GM12891 (cell line): Measurements from ENCODE around the gene PARP16. TPM values are rescaled to one million over a fixed set of nuclear protein-coding genes. Genes with fewer than 3 reads are reported as not detected.

ENCODE experiments used
- DNase-seq: peaks from one replicate; pipeline ENCODE4 v3.0.0; 2011; ENCODE audit warnings: low spot score; ENCODE audit not compliant: insufficient read length
- FAIRE-seq: peaks from 2 replicates; lab custom pipeline; 2011; peaks lifted over from hg19 to GRCh38; lab: Jason Lieb, UNC
- PAX5 ChIP-seq: IDR thresholded peaks from 2 replicates; pipeline ENCODE4 v1.6.1; 2011; ENCODE audit warnings: low read length, moderate library complexity, mild to moderate bottlenecking; ENCODE audit not compliant: insufficient read depth, severe bottlenecking
- POLR2A ChIP-seq: IDR thresholded peaks from 2 replicates; pipeline ENCODE4 v1.6.1; 2011; ENCODE audit warnings: low read depth, low read length, control low read depth
- POLR2AphosphoS5 ChIP-seq: IDR thresholded peaks from 2 replicates; pipeline ENCODE4 v1.6.1; 2011; ENCODE audit warnings: low read depth, low read length, control low read depth
- POU2F2 ChIP-seq: IDR thresholded peaks from 2 replicates; pipeline ENCODE4 v1.6.1; 2011; ENCODE audit warnings: low read depth, mild to moderate bottlenecking, control low read depth, low read length, moderate library complexity
- SPI1 ChIP-seq: IDR thresholded peaks from 2 replicates; pipeline ENCODE4 v1.6.1; 2011; ENCODE audit warnings: low read depth, low read length, control low read depth
- TAF1 ChIP-seq: IDR thresholded peaks from 2 replicates; pipeline ENCODE4 v1.6.1; 2011; ENCODE audit warnings: low read depth, low read length, control low read depth
- polyA plus RNA-seq: library from polyadenylated mRNA; unstranded; fragments of >200 nt; gene quantifications from one replicate; pipeline ENCODE4 v1.2.1, GENCODE V29; 2012; ENCODE audit warnings: low read depth, missing spikeins, inconsistent platforms; ENCODE audit not compliant: missing spikeins

Gene PARP16, protein sequence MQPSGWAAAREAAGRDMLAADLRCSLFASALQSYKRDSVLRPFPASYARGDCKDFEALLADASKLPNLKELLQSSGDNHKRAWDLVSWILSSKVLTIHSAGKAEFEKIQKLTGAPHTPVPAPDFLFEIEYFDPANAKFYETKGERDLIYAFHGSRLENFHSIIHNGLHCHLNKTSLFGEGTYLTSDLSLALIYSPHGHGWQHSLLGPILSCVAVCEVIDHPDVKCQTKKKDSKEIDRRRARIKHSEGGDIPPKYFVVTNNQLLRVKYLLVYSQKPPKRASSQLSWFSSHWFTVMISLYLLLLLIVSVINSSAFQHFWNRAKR
- polyA plus RNA-seq, result 9.5 TPM

DNA sequence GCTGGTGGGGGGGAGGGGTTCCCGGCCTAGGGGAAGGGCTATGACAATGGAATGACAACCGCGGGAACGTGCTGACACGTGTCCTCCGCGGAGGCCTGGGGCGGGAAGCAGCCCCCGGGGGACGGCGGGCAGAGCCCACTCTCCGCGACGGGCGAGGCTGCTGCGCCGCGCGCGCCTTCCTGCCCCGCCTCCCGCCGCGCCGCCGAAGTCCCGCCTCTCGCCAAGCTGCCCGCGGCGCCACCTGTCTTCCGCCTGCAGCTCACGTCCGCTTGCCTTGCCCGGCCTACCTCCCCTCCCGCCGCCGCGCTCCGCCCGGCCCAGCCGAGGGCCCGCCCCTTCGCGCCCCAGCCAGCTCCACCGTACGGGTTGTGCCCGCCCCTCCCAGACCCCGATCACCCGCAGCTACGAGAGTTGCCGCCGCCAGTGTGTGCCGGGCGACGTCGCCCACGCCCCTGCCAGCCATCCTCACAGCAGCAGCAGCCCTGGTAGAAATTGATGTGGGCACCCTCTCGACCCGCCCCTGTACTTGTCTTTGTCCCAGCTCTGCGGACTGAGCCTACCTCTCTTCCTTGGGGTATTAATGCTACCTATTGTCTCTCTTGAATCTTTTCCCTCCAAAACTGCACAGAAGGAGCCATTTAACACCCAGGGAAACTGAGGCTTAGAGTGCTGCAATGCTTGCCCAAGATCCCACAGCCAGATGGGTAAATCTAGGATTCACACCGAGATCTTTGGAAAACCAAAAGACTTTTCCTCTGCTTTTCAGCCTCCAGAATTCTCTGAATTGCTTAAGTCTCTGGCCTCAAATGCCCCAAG, at the start of gene PARP16:
PARP16 (minus strand) TSS at position 180 of the 816 bp plus-strand sequence. CDS start 457 bp downstream, outside the sequence.
- 0 out of 2 replicates have a peak, but pooled peaks have one; percentile 43 for TF ChIP-seq POLR2A
- no peak for TF ChIP-seq PAX5
- TF ChIP-seq POLR2AphosphoS5, result no peak; the same call in 1 of the 2 replicates
- TF ChIP-seq SPI1, result no peak
- no peak for TF ChIP-seq POU2F2
- TF ChIP-seq TAF1, result no peak
- peak; percentile 97 for FAIRE-seq
- DNase-seq, result peak; percentile 85

DNA sequence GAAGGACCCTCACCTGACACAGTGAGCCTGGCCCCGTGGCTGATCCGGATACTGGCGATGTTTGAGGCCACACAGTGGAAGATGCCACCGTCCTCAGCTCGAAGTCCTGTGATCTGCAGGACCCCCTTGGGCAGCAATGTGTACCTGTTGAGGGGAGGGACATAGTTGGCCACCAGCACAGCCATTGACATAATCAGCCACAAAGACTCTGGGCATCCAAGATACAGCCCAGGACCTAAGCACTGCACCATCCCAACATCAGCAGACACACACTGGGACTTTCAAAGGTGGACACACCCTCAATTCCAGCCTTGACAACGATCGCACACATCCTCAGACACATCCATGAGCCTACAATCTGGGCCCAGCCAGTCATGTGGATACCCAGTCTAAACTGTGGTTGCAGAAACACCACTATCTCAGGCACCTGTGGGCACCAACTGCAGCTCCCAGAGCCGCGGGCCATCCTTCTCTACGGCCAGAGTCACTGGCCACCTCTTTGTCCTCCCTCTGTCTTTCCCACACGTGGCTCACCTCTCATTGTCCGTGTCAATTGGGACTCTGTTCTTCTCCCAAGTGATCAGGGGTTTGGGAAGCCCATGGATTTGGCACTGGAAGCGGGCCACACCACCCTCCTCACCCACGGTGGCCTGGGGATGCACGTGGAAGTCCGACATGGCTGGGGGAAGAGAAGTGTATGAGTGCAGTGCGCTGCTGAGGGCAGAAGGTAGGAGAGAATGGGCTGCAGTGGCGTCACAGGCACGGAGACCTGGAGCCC, 48.8 kb upstream of the PARP16 start:
- DNase-seq (no peak), FAIRE-seq (no peak)
- TF ChIP-seq SPI1 (no peak), POLR2AphosphoS5 (no peak), PAX5 (no peak), POU2F2 (no peak), TAF1 (no peak), POLR2A (no peak)

DNA sequence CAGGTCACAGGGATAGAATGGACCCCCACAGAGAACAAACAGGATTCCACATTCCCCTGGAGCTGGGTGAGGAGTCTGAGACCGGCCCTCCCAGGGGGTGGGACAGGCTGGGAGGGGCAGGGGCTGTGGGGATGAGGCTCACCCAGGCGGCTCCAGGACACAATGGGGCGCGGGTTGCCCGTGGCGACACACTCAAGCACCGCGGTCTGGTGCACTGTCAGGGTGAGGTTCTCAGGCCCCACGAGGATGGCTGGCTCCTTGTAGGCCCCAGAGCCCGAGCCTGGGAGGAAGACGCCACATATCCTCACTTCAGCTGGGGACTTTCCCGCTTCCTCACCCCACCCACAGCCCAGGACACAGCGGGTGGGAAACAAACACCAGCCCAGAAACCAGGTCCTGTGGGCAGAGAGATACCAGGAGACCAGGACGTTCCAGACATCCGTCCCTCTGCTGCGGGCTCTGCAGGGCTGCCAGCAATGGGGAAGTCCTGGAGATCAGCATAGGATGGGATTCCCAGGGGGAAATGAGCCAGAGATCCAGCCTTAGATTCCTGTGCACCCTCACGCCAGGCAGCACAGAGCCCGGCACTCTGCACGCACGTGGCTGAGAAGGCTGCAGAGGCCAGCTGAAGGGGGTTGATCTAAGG, 48.0 kb upstream of the PARP16 start:
- FAIRE-seq (no peak), DNase-seq (no peak)
- TF ChIP-seq SPI1 (no peak), POLR2AphosphoS5 (no peak), POLR2A (no peak), TAF1 (no peak), POU2F2 (no peak), PAX5 (no peak)

DNA sequence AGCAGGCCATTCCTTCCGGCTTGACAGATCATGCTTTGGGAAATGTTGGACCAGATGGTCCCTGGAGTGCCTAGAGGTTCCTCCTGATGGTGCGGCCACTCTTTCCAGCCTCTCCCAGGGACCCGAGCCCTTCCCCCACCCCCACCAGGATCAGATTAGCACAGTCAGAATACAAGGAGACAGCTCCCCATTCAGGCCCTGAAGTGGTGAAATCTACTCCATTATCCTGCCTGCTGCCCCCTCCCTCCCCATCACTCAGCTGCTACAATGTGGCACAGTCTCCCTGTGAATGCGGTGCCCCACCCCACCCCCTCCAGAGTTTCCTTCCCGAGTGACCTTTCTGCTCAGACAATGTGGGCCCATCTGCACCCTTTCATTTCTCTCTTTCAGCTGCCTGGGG, 47.2 kb upstream of the PARP16 start:
- no peak for TF ChIP-seq POLR2A
- TF ChIP-seq POU2F2, result no peak
- TF ChIP-seq TAF1, result no peak
- no peak for TF ChIP-seq SPI1
- no peak for TF ChIP-seq PAX5
- no peak for TF ChIP-seq POLR2AphosphoS5
- DNase-seq (no peak), FAIRE-seq (no peak)

DNA sequence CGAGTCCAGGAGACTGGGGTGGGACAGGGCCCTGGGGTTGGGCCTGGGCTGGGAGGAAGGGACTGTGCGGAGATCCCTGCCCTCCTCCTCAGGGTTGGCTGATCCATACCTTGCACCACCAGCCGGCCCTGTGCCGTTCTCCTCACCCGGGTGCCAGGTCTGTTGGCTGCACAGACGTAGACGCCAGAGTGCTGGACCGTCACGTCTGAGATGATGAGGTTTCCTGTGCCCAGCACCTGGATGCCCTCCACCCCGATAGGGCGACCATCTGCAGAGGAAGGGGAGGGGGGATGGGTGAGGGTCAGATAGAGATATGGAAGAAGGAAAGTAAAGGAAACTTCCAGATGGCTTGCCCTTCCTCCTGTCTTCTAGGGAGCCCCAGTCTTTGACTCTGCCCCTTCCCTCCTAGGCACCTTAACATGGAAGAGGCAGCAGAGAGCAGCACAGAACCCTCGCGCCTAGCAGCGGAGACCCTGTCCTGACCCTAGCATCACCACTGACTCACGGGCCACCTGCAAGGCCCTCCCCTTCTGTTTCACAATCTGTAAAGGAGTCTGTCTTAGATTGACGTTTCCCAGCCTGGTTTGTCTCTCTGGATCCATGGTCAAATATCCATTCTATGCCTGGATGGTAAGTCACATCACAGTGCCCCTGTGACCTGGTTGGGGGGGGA, 46.6 kb upstream of the PARP16 start:
- no peak for DNase-seq
- TF ChIP-seq POLR2AphosphoS5 (no peak), PAX5 (no peak), TAF1 (no peak), SPI1 (no peak), POU2F2 (no peak), POLR2A (no peak)
- no peak for FAIRE-seq

DNA sequence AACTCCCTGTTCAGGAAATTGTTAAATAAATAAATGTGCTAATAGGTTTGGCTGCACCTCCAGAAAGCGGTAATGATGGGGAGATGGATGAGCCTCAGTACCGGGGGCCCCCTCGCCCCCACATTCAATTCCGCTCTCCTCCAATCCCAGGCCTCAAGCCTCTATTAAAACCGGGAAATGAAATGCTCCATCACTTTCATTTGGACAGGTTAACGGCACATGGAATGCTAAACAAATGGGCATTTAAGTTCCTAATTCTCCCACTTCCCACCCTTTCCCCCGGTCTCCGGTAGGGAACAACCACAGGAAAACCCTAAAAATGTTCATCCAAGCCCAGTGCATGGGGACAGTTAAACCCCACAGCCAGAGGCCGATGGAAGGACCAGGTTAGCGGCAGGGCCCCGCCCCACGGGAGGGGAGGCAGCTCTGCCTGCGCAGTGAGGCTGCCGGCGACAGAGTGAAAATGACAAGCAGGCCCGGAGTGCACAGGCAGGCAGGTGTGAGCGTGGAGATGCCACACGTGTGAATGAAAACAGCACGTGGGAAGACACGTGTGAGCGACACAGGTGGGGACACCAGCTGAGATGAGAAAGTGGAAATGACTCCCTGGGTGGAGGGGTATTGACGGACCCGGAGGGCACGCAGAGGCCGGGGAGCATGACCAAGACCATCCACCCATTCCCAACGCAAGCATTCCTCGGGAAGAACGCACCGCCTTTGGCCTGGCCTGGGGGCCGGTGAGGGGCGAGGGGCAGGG, 45.9 kb upstream of the PARP16 start:
- DNase-seq (no peak), FAIRE-seq (no peak)
- no peak for TF ChIP-seq SPI1

DNA sequence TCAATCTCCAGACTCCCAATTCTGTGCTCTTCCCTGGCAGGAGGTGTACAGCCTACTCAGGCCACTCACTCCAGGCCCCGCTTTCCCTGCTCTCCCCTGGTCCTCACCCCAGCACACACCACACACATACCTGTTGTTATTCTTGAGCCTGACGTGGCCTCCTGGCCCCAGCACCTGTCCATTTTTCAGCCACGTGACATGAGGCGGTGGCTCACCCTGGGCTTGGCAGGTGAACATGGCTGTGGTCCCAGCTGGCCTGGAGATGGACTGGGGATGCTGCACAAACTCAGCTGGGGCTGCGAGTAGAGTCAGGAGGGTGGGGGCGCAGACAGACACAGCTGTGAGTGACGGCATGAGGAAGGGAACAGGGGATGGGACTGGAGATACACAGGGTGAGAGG, 45.1 kb upstream of the PARP16 start:
- TF ChIP-seq TAF1, result no peak
- no peak for TF ChIP-seq POU2F2
- TF ChIP-seq SPI1, result no peak
- no peak for TF ChIP-seq POLR2A
- no peak for TF ChIP-seq PAX5
- no peak for TF ChIP-seq POLR2AphosphoS5
- DNase-seq (no peak), FAIRE-seq (no peak)
